ENCODE measurements around the gene CACHD1. TPM values are rescaled to one million over a fixed set of nuclear protein-coding genes. Genes with fewer than 3 reads are reported as not detected.

The CACHD1 gene
- total and polyA plus RNA-seq, 9 of the 15 experiments (the other 6 are each of a cell fraction or from before 2014, with no cell fraction given) = 0.07 TPM; not detected in 8

DNA sequence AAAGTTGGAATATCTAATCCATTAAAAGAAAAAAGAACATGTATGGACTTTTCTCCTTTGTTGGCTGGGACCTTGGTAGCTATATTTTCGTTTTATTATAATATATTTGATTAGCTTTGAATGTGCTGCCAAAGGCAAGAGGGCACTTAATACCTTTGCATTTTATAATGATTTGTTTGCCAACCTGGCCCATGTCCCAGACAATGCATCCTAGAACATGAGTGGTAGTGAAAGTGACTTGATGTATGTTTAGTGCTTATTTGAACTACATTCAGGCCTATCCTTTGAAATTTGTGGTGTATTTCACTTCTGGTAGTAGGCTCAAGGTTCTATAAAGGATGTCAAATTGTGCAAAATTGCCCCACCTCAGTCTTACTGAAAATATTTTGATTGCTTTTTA, 25.9 kb downstream of the CACHD1 start (continued):
- TF ChIP-seq, protein P1, sequence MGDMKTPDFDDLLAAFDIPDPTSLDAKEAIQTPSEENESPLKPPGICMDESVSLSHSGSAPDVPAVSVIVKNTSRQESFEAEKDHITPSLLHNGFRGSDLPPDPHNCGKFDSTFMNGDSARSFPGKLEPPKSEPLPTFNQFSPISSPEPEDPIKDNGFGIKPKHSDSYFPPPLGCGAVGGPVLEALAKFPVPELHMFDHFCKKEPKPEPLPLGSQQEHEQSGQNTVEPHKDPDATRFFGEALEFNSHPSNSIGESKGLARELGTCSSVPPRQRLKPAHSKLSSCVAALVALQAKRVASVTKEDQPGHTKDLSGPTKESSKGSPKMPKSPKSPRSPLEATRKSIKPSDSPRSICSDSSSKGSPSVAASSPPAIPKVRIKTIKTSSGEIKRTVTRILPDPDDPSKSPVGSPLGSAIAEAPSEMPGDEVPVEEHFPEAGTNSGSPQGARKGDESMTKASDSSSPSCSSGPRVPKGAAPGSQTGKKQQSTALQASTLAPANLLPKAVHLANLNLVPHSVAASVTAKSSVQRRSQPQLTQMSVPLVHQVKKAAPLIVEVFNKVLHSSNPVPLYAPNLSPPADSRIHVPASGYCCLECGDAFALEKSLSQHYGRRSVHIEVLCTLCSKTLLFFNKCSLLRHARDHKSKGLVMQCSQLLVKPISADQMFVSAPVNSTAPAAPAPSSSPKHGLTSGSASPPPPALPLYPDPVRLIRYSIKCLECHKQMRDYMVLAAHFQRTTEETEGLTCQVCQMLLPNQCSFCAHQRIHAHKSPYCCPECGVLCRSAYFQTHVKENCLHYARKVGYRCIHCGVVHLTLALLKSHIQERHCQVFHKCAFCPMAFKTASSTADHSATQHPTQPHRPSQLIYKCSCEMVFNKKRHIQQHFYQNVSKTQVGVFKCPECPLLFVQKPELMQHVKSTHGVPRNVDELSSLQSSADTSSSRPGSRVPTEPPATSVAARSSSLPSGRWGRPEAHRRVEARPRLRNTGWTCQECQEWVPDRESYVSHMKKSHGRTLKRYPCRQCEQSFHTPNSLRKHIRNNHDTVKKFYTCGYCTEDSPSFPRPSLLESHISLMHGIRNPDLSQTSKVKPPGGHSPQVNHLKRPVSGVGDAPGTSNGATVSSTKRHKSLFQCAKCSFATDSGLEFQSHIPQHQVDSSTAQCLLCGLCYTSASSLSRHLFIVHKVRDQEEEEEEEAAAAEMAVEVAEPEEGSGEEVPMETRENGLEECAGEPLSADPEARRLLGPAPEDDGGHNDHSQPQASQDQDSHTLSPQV (IDR thresholded peaks at IDR 0.05) = no peak
- TF ChIP-seq, protein P2, sequence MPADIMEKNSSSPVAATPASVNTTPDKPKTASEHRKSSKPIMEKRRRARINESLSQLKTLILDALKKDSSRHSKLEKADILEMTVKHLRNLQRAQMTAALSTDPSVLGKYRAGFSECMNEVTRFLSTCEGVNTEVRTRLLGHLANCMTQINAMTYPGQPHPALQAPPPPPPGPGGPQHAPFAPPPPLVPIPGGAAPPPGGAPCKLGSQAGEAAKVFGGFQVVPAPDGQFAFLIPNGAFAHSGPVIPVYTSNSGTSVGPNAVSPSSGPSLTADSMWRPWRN (IDR thresholded peaks at IDR 0.05; ENCODE audit: low read depth) = no peak
- TF ChIP-seq CBX5 (IDR thresholded peaks at IDR 0.05; ENCODE audit: borderline replicate concordance, low read depth) (no peak), POU5F1 (IDR thresholded peaks at IDR 0.05; ENCODE audit: borderline replicate concordance, low read depth, low read length, partially characterized antibody) (no peak)

DNA sequence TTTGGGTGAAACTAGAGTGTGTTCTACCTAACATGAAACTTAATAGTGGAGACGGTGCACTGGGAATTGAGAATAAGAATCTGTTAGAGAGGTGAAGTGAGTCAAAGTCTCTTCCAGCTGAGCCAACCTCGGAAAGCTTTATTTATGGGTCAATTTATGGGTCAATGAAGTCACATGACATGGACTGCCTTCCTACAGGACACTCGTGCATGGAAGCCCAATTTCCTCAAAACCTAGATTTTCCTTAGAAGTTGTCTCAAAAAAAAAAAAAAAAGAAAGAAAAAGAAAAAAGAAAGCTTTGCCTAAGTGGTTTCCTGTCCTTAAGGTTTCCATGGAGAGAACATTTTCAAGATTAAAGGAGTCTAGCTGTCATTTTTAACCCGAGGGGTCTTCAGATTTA, 26.7 kb downstream of the CACHD1 start:
- intact Hi-C loops (cut with micrococcal nuclease) (no loop called here), in situ Hi-C loops (cut with MboI) (no loop called here)
- Histone ChIP-seq H3K79me2 (ENCODE audit: control insufficient read depth, insufficient read depth, low read length) (no peaks in the 10 kb centered on the region), H3K4me1 (replicated peaks in 1 of 2; ENCODE audit: control insufficient read depth in 2 of 2, insufficient read depth in 2 of 2, low read length in 2 of 2) (no peaks in the 10 kb centered on the region), H3K9me3 (replicated peaks; ENCODE audit: control insufficient read depth, insufficient read depth, low read depth, low read length) (no peaks in the 10 kb centered on the region), H3K4me3 (no peak overlapping the region), H3K27ac (ENCODE audit: extremely low read depth, low read depth, low read length) (no peak overlapping the region), H2AFZ (ENCODE audit: low read depth, low read length) (no peak overlapping the region), H3K9ac (ENCODE audit: insufficient read depth in 1 of 2, low read depth in 2 of 2, low read length in 2 of 2) (no peak overlapping the region), H3K27me3 (ENCODE audit: control insufficient read depth in 2 of 2, insufficient read depth in 2 of 2, low read length in 2 of 2) (0 out of 5 replicates have a peak, but pooled peaks cover 0 to 6% of the 10 kb centered on the region in 2 experiments), H4K20me1 (replicated peaks; ENCODE audit: control insufficient read depth, insufficient read depth, low read length) (no peaks in the 10 kb centered on the region), H3K9me1 (ENCODE audit: control insufficient read depth, insufficient read depth, low read length) (no peaks in the 10 kb centered on the region), H3K36me3 (ENCODE audit: control insufficient read depth, insufficient read depth, low read length) (no peaks in the 10 kb centered on the region), H3K4me2 (ENCODE audit: insufficient read depth, low read length) (no peak overlapping the region)
- no TSS peak for BruUV-seq (replicated peaks)
- ChIA-PET CTCF (ENCODE audit: low intra/inter-chr PET ratio) (no interaction called here), POLR2A (interaction anchor here (1.0 kb wide), 1 partner anchor 29 kb away, joined by 4 read pairs; no protein-coding TSS in a partner anchor)
- no peak for DNase-seq (ENCODE audit: extremely low read depth in 1 of 4, low spot score in 3 of 4)
- no peak for ATAC-seq
- no peak for FAIRE-seq
- TF ChIP-seq, protein P3, sequence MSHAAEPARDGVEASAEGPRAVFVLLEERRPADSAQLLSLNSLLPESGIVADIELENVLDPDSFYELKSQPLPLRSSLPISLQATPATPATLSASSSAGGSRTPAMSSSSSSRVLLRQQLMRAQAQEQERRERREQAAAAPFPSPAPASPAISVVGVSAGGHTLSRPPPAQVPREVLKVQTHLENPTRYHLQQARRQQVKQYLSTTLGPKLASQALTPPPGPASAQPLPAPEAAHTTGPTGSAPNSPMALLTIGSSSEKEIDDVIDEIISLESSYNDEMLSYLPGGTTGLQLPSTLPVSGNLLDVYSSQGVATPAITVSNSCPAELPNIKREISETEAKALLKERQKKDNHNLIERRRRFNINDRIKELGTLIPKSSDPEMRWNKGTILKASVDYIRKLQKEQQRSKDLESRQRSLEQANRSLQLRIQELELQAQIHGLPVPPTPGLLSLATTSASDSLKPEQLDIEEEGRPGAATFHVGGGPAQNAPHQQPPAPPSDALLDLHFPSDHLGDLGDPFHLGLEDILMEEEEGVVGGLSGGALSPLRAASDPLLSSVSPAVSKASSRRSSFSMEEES (CRISPR knock-in tag; IDR thresholded peaks at IDR 0.05) = peak; percentile 44
- TF ChIP-seq TCF7 (IDR thresholded peaks at IDR 0.05; ENCODE audit: borderline replicate concordance) = no peak
- 0% methylated on average over 4 of the region's 4 CpGs for WGBS (ENCODE audit: insufficient coverage, low coverage, missing lambda C conversion rate)

Measured in K562 (cell line).